GM10847 (cell line): ENCODE measurements around the gene GGA1.

Source experiments
- POLR2A ChIP-seq: IDR thresholded peaks from 2 replicates; pipeline ENCODE4 v1.6.1; 2011; ENCODE audit not compliant: insufficient read length; ENCODE audit errors: extremely low read depth

GGA1 gene

DNA sequence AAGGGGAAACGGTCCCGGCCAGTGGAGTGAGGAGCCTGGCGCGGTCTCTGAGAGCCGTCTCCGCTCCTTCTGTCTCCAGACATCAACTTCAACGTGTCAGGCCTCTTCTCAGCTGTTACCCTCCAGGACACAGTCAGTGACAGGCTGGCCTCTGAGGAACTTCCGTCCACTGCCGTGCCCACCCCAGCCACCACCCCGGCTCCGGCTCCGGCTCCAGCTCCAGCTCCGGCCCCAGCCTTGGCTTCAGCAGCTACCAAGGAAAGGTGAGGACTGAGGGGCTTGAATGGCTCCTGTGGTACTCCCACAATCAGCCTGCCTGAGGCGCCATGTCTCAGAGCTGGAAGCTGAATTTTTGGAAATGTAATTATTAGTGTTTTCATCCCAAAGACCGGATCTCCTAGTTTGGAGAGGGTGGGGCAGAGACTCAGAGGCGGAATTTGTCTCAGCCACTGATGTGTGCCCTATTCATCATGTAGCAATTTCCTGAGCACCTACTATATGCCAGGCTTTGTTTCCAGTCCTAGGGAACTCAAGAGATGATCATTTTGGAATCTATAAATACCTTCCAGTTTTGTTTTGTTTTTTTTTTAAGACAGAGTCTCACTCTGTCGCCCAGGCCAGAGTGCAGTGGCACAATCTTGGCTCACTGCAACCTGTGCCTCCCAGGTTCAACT is 42.0 kb downstream of the GGA1 start:
- no peak for TF ChIP-seq POLR2A

DNA sequence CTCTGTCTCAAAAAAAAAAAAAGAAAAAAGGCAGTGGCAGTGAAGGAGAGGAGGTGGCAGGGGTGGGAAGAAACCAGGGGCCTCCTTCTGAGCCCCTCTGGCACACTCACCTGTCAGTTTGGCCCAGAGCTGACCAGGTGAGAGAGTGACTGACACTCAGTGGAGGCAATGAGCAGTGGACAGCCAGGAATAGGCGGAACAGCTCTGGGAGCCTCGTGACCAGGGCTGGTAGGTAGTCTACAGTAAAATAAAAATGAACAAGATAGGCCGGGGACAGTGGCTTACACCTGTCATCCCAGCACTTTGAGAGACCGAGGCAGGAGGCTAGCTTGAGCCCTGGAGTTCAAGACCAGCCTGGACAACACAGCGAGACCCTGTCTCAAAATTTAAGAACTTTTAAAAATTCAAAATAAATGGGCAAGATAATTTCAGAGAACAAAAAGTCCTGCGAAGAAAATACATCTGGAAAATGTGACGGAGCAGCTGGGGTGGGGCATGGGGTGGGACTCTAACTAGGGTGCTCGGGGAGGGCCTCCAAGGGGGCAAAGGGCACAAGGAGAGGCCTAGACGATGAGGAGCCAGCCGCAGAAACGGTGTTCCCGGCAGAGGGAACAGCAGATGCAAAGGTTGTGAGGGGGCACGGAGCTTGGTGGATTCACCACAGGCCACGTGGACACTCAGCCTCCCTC is 46.1 kb downstream of the GGA1 start:
- no peak for TF ChIP-seq POLR2A

DNA sequence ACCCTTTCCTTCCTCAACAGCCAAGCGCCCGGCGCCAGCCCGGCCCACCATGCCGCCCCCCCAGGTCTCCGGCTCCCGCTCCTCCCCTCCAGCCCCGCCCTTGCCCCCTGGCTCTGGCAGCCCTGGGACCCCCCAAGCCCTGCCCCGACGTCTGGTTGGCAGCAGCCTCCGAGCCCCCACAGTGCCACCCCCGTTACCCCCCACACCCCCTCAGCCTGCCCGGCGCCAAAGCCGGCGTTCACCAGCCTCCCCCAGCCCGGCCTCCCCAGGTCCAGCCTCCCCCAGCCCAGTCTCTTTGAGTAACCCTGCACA is 46.6 kb downstream of the GGA1 start:
- no peak for TF ChIP-seq POLR2A

DNA sequence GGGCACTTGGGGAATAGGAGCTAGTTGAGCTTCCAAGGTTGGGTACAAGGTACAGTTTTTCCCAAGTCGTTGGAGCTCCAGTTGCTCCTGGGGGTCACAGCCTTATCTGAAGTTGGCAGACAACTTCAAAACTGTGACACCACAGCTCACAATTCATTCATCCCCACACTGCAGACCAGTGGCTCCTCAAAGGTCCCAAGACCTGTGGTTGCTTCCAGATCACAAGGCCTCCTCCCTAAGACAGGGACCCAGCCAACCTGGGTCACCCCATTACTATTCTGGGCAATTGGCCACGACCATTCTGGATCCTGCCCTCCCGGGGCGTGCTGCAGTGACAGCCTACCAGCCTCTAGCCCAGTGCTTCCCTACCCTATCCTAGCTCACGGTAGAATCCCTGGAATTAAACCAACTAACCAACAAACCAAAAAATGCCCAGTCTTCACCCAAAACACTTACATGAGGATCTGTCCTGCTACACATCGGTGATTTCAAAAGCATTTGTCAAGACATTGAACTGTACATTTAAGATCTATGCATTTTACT is 49.0 kb downstream of the GGA1 start:
- TF ChIP-seq POLR2A = no peak

DNA sequence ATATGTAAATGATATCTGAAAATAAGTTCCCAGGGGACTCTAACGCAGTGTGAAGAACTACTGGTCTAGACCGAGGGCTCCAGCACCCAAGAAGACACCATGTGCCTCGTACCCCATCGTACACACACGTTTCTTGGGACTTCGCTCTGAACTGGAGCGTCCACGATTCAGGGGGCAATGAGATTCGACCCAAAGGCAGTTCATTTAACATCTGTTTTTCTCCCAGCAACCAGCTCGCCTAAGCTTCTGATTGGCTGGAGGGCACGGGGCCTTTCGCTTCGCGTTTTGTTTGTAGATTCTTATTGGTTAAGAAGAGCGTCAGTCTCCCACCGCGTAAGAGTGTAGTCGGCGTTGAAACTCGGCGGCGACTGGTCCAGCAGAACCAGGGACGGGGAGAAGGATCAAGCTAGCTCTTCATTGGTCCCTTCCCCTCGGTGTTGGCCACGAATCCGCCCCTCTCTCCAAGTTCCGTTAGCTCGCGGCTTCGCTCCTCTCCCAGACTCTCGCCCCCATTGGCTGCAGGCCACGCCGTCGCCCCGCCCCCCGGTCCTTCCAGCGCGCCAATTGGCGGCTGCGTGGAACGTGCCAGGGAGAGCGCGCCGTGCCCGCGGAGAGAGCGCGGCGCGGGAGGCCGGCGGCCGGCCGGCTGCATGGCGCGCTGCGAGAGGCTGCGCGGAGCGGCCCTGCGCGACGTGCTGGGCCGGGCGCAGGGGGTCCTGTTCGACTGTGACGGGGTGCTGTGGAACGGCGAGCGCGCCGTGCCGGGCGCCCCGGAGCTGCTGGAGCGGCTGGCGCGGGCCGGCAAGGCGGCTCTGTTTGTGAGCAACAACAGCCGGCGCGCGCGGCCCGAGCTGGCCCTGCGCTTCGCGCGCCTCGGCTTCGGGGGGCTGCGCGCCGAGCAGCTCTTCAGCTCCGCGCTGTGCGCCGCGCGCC is 49.8 kb downstream of the GGA1 start, which contains the start of gene PDXP:
PDXP (plus strand) TSS at position 591 of the 933 bp plus-strand sequence; CDS start at position 651, 60 bp downstream.
- TF ChIP-seq POLR2A = peak; percentile 77

DNA sequence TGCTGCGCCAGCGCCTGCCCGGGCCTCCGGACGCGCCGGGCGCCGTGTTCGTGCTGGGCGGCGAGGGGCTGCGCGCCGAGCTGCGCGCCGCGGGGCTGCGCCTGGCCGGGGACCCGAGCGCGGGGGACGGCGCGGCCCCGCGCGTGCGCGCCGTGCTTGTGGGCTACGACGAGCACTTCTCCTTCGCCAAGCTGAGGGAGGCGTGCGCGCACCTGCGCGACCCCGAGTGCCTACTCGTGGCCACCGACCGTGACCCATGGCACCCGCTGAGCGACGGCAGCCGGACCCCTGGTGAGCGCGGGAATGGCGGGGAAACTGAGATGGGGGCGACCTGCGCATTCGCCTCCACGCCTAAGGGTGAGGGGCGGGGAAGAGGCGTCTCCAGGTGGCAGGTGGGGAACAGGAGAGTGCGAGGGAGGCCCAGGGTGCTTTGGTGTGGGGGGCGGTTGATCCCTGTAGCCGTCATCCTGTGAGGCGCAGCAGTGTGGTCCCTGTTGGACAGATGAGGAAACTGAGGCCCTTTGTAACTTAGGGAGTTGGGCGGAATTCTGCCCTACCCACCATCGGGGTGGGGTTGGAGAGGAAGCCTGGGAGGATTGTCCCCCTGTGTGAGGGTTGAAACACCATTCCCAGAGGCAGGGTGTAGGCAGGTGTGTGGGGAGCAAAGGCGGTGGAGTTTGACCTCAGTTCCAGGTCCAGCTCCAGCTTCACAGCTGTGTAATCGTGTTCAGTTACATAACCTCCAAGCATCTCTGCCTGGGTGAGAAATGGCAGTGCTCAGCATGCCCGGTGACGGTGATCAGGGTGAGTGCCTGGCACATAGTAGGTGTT is 50.6 kb downstream of the GGA1 start:
- no peak for TF ChIP-seq POLR2A

DNA sequence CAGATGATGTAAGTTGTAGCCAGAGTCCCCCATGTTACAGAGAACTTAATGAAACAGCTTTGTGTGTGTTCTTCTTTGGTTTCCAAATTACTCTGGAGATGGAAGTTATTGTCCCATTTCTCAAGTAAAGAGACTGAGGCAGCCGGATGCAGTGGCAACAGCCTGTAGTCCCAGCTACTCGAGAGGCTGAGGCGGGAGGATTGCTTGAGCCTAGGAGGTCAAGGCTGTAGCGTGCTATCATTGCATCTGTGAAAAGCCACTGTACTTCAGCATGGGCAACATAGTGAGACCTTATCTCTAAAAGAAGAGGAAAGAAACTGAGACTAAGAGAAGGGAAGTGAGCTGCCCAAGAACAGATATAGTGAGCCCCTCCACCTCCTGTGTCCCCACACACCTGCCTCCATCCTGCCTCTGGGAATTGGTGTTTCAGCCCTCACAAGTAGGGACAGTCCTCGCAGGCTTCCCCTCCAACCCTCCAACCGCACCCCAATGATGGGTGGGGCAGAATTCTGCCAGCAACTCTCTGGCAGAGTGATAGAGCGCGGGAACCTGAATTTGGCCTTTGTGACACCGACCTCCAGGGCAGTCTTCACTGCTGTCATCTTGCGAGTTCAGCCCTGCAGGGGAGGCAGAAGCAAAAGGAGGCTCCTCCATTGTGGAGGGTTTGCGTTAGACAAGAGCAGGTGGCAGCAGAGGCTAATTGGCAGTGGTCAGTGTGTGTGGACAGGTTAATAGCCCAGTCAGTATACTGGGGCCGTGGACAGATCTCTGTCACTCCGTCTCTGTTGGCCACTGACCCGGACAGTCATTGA is 51.5 kb downstream of the GGA1 start:
- TF ChIP-seq POLR2A = no peak

DNA sequence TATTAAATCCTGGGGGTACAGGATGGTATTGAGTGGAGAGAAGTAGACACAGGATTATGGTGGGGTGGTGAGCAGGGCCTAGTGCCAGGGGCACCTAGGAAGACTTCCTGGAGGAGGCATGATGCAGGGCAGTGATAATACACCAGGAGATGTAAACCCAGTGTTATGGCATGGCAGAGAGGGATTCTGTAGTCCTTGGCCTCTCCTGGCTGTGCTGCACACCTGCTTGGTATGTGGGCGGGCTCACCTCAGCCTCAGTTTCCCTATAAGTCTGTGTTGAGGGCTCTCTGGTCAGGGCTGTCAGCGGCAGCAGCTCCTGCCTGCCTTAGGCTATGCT is 52.0 kb downstream of the GGA1 start:
- no peak for TF ChIP-seq POLR2A

DNA sequence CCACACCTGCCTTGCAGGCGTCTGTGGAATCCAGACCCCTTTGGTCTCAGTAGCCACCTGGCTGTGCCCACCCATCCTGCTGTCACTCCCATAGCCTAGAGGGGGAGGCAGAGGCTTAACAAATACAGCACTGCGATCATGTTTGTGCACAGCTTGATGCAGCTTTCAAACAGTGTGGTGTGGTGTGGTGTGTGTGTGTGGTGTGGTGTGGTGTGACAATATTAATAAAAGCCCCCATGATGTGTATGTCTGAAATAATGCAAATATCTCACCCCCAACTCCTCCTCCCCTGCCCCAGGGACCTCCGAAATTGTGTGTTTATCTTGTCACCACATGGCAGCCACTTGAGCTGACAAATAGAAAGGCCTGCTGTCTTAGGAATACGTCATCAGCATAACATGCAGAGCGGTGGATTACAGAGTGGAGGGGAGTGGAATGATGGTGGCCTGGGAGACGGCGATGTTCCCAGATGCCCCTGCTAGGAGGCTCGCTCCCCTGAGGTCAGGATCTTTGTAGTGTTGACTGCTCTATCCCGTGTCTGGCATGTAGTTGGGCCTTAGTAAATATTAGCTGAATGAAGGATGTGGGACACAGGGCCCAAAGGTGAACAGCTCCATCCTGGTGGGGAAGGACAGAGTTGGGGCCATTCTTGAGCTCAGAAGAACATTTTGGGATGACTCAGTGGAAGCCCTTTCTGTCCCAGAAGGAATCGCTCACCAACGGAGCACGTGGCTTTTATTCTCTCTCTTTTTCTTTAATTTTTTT is 52.7 kb downstream of the GGA1 start:
- TF ChIP-seq POLR2A = no peak

DNA sequence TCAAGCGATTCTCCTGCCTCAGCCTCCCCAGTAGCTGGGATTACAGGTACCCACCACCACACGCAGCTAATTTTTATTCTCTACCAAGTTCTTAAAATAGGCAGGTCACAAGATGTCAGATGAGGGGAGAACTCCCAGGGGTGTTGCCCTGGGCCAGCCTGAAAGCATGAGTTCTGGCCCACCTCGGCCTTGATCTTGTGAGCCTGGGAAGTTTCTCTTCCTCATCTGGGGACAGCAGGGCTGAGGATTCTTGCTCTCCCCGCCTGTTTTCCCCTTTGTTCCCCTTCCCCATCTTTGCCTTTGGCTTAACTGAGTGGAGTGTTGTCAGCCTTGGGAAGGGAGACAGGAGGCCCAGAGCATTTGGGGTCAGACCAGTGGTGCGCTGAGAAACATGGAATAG is 53.4 kb downstream of the GGA1 start:
- TF ChIP-seq POLR2A = no peak

DNA sequence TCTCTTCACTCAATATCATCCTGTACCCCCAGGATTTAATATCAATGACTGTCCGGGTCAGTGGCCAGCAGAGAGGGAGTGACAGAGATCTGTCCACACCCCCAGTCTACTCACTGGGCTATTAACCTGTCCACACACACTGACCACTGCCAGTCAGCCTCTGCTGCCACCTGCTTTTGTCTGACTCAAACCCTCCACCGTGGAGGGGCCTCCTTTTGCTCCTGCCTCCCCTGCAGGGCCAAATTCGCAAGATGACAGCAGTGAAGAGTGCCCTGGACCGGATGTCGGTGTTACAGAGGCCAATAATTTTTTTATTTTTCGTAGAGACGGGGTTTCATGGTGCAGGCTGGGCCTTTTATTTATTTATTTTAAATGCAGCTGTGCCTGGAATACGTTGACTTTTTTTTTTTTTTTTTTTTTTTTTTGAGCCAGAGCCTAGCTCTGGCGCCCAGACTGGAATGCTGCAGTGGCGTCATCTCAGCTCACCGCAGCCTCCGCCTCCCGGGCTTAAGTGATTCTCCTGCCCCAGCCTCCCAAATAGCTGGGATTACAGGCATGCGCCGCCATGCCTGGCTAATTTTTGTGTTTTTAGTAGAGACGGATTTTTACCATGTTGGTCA is 55.0 kb downstream of the GGA1 start:
- TF ChIP-seq POLR2A = no peak

DNA sequence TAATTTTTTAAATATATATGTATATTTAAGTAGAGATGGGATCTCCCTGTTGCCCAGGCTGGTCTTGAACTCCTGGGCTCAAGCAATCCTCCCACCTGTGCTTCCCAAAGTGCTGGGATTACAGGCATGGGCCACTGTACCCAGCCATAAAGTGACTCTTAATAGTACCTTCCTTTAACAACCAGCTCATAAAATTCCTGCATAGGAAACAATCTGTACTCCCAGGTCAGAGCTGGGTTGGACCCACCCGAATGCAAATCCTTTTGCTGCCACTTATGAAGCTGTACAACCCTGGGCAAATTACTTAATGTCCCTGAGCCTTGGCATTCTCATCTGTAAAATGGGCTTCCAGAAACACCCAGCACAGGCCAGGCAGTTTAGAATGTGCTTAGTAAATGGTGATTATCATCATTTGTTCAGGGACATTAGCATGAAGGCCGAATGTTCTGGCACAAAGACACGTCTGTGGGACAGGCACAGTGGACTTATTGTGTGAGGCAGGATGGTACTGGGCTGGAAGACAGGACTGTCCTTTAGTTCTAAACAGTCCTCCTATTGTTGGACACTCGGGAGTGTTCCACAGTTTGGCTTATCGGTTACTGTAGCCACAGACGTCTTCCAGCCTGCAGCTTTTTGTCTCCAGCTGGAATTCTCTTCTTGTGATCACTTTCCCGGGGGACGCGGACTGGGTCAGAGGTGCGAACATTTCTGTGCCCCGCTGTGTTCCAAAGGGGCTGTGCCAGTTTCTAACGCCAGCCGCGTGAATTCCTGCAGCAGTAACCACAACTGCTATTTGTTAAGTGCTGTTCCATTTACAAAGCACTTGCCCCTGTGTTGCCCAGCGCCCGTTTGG is 55.8 kb downstream of the GGA1 start:
- TF ChIP-seq POLR2A = no peak
